GM23248 (cell line): Measurements from ENCODE around the gene ITGB1BP2.
"Not testable (repeated sequence)": the region's sequence is repeated elsewhere in the genome, so short reads cannot be mapped to it uniquely, and the experiment has no call there.

ENCODE experiments used
- EZH2 ChIP-seq: fragments of 200-600 bp; sonication (generic); IDR thresholded peaks from 2 replicates; pipeline ENCODE4 v1.6.1; 2018; ENCODE audit warnings: antibody characterized with exemption, mild to moderate bottlenecking; ENCODE audit not compliant: insufficient read depth, poor library complexity, severe bottlenecking
- EZH2phosphoT487 ChIP-seq: fragments of 200-600 bp; sonication (generic); IDR thresholded peaks from 2 replicates; pipeline ENCODE4 v1.6.1; 2018; ENCODE audit warnings: antibody characterized with exemption, moderate library complexity, mild to moderate bottlenecking, low read depth; ENCODE audit not compliant: insufficient read depth

- TF ChIP-seq EZH2, EZH2phosphoT487: not testable (repeated sequence)
Measured at GRCh38 chrX:71349151-71349665, 47.7 kb downstream of the ITGB1BP2 start.
